Measurements from ENCODE around the gene EBF3. TPM values are rescaled to one million over a fixed set of nuclear protein-coding genes. Genes with fewer than 3 reads are reported as not detected.

The EBF3 gene
- total and polyA plus RNA-seq, 2 experiments from 2014 or later, result 0.22 to 0.77 TPM

DNA sequence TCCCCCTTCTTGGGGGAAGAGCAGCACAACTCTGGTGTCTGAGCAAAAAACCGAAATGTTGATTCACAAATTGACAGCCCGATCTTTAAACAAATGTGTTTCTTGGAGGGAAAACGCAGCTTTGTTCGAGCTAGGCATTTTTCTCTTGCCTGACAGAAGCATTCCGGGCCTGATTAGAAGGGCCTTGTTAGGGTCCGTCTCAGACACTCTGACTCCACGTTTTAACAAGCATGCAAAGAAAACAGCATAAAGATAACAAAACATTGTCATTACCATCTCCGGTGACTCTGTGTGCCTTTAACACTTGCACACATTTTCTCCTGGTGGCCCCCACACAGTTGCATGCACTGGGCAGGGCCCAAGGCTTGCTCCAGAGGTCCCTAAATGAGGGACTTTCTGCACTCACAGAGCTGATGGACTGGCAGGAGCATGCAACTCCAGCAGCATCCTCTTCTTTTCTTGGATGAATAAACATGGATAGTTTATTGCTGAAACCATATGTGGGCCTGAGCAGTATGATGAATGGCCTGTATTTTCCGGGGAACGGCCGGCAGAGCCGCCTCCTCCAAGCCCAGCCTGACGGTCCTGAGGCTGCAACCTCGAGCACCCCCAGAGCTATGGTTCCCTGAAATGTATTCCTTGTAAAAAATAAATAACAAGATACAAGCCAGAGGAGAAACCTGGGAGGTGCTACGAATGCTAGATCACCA, 50.9 kb downstream of the EBF3 start:
- no peaks in the 10 kb centered on the region for H4K20me1 ChIP-seq (ENCODE audit: insufficient read depth, poor library complexity, severe bottlenecking)
- H3K4me1 ChIP-seq (ENCODE audit: insufficient read depth), result no peaks in the 10 kb centered on the region
- H3K79me2 ChIP-seq, result no peaks in the 10 kb centered on the region
- no peaks in the 10 kb centered on the region for H3K36me3 ChIP-seq (replicated peaks; ENCODE audit: insufficient read depth, low read depth)
- H3K4me3 ChIP-seq, result no peak overlapping the region
- no peaks in the 10 kb centered on the region for H3K9me2 ChIP-seq (replicated peaks; ENCODE audit: insufficient read depth)
- H3K9me3 ChIP-seq (ENCODE audit: low read depth), result no peaks in the 10 kb centered on the region
- H3K27ac ChIP-seq, result peak overlapping the region; percentile 43
- peak overlapping the region; percentile 5 for H3K4me2 ChIP-seq
- WGBS (ENCODE audit: low lambda C conversion rate, missing lambda C conversion rate), result 41% methylated on average over 15 of the region's 15 CpGs
- no peaks in the 10 kb centered on the region for H3K27me3 ChIP-seq
- TF ChIP-seq EZH2 (IDR thresholded peaks at IDR 0.05; ENCODE audit: borderline replicate concordance) (no peak), EZH2phosphoT487 (IDR thresholded peaks at IDR 0.05; ENCODE audit: low read depth, severe bottlenecking, unreplicated experiment) (no peak)
- TF ChIP-seq, protein P1, sequence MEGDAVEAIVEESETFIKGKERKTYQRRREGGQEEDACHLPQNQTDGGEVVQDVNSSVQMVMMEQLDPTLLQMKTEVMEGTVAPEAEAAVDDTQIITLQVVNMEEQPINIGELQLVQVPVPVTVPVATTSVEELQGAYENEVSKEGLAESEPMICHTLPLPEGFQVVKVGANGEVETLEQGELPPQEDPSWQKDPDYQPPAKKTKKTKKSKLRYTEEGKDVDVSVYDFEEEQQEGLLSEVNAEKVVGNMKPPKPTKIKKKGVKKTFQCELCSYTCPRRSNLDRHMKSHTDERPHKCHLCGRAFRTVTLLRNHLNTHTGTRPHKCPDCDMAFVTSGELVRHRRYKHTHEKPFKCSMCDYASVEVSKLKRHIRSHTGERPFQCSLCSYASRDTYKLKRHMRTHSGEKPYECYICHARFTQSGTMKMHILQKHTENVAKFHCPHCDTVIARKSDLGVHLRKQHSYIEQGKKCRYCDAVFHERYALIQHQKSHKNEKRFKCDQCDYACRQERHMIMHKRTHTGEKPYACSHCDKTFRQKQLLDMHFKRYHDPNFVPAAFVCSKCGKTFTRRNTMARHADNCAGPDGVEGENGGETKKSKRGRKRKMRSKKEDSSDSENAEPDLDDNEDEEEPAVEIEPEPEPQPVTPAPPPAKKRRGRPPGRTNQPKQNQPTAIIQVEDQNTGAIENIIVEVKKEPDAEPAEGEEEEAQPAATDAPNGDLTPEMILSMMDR (IDR thresholded peaks at IDR 0.05; ENCODE audit: poor library complexity), result no peak
- no peak for DNase-seq (ENCODE audit: low spot score)
- no peak overlapping the region for H2AFZ ChIP-seq

DNA sequence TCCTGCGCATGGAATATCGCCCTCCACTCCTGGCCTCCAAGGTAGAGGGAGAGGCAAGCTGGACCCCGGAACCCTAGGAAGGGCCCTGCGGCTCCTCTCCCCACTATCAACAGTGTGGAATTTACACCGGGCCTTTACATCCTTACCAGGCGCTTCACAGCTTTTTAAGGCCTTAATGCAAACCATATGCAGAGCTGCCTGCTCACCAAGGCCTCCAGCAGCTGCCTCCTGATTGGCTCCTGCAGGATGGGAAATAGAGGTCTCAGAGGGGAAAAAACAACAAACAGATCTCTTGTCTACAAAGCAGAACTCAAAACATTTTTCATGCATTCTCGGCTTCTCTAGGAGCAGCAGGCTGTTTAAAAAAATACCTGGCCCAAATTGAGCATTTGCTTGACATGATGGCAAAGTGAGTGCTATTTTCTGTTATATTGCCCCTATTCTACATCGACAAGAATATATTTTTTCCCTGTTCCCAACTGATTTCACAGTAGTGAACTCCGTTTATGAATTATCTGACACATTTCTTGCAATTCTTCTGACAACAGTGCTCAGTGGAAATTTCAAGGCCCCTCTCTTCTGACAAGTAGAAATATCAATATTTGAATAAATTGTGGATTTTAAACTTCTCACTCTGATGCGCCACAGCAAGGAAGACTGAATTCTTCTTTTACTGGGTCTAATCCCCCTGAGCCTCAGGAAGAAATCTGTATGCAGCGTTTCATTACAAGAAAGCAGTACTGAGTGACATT, 51.7 kb downstream of the EBF3 start:
- Histone ChIP-seq H3K9me3 (ENCODE audit: low read depth) (no peaks in the 10 kb centered on the region), H3K9me2 (replicated peaks; ENCODE audit: insufficient read depth) (no peaks in the 10 kb centered on the region), H3K36me3 (replicated peaks; ENCODE audit: insufficient read depth, low read depth) (no peaks in the 10 kb centered on the region), H4K20me1 (ENCODE audit: insufficient read depth, poor library complexity, severe bottlenecking) (no peaks in the 10 kb centered on the region), H3K27me3 (no peaks in the 10 kb centered on the region), H3K4me2 (no peak overlapping the region), H3K79me2 (no peaks in the 10 kb centered on the region), H3K4me1 (ENCODE audit: insufficient read depth) (no peaks in the 10 kb centered on the region), H3K4me3 (no peak overlapping the region), H2AFZ (no peak overlapping the region), H3K27ac (peak overlapping the region; percentile 43)
- no peak for DNase-seq (ENCODE audit: low spot score)
- WGBS (ENCODE audit: low lambda C conversion rate, missing lambda C conversion rate), result 55% methylated on average over 11 of the region's 11 CpGs
- no peak for TF ChIP-seq EZH2phosphoT487 (IDR thresholded peaks at IDR 0.05; ENCODE audit: low read depth, severe bottlenecking, unreplicated experiment)
- no peak for TF ChIP-seq EZH2 (IDR thresholded peaks at IDR 0.05; ENCODE audit: borderline replicate concordance)
- TF ChIP-seq, protein P1 (IDR thresholded peaks at IDR 0.05; ENCODE audit: poor library complexity), result no peak

- Histone ChIP-seq H3K79me2 (no peaks in the 10 kb centered on the region), H3K4me2 (no peak overlapping the region), H4K20me1 (ENCODE audit: insufficient read depth, poor library complexity, severe bottlenecking) (no peaks in the 10 kb centered on the region), H3K36me3 (replicated peaks; ENCODE audit: insufficient read depth, low read depth) (no peaks in the 10 kb centered on the region), H3K9me2 (replicated peaks; ENCODE audit: insufficient read depth) (no peaks in the 10 kb centered on the region), H2AFZ (no peak overlapping the region), H3K9me3 (ENCODE audit: low read depth) (no peaks in the 10 kb centered on the region), H3K27ac (no peak overlapping the region), H3K4me3 (no peak overlapping the region), H3K27me3 (no peaks in the 10 kb centered on the region), H3K4me1 (ENCODE audit: insufficient read depth) (no peaks in the 10 kb centered on the region)
- no peak for DNase-seq (ENCODE audit: low spot score)
- TF ChIP-seq, protein P1 (IDR thresholded peaks at IDR 0.05; ENCODE audit: poor library complexity), result no peak
- 80% methylated on average over 22 of the region's 22 CpGs for WGBS (ENCODE audit: low lambda C conversion rate, missing lambda C conversion rate)
Observed at GRCh38 chr10:129911451-129912165, 52.5 kb downstream of the EBF3 start.
